ENCODE measurements around the gene FBLL1. TPM values are rescaled to one million over a fixed set of nuclear protein-coding genes. Genes with fewer than 3 reads are reported as not detected.

FBLL1 gene
- total and polyA plus RNA-seq, 9 of the 15 experiments (the other 6 are each of a cell fraction or from before 2014, with no cell fraction given), result not detected

DNA sequence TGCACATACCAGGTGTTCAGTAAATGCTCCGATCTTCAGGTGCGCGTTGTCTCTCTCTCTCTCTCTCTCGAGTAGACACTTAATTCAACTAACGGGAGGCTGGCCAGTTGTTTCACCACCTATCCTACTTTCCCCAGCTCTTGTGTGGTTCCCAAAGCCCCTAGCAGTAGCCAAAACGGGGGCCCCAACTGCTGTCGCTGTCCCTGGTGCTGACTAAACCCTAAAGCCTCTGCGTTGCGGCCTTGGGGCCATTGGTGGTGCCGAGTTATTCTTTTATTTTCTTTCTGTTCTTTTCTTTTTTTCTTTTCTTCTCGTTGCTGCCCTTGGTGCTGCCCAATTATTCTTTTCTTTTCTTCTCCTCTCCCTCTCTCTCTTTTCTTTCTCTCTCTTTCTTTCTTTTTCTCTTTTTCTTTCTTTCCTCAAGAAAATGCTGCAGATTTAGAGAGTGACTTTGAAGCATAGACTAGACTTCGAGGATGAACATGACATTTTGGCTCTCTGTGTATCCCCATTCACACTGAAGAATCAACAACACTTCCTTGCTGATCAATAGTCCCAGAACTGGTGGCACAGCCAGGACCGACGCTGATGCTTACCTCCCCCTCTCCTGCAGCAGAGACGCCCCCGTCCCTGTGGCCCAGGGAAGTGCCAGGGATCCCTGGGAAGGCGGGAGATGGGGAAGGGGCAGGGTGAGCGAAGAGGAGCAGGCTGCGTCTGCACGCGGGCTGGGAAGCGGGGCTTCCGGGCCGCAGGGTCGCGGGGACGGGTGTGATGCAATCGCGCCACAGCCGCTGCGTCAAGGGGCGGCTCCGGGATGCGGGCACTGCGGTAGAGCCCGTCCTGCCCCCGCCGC lies at the start of gene FBLL1 (continued):
- TF ChIP-seq RBM14 (IDR thresholded peaks at IDR 0.05; ENCODE audit: borderline replicate concordance, insufficient read depth, low read depth, low read length) (no peak), REST (IDR thresholded peaks at IDR 0.05; ENCODE audit: borderline replicate concordance) (peak; percentile 98), REST (CRISPR knock-in tag; IDR thresholded peaks at IDR 0.05; ENCODE audit: low read depth) (peak; percentile 92), ZBTB8A (IDR thresholded peaks at IDR 0.05; ENCODE audit: partially characterized antibody) (no peak), ZFX (CRISPR knock-in tag; IDR thresholded peaks at IDR 0.05) (0 out of 2 replicates have a peak, but pooled peaks have one; percentile 14), ZBTB7A (IDR thresholded peaks at IDR 0.05; ENCODE audit: borderline replicate concordance, control insufficient read depth, low read depth, low read length) (peak; percentile 60; the same call in 1 of the 2 replicates), MIER1 (IDR thresholded peaks at IDR 0.05; ENCODE audit: low read depth) (peak; percentile 97), NCOA1 (IDR thresholded peaks at IDR 0.05; ENCODE audit: low read depth) (0 out of 2 replicates have a peak, but pooled peaks have one; percentile 28), SIN3B (IDR thresholded peaks at IDR 0.05; ENCODE audit: low read depth) (no peak), ZNF511 (CRISPR knock-in tag; IDR thresholded peaks at IDR 0.05) (peak; percentile 75; the same call in 1 of the 2 replicates), EHMT2 (IDR thresholded peaks at IDR 0.05) (peak; percentile 98)
- TF ChIP-seq, protein P1, sequence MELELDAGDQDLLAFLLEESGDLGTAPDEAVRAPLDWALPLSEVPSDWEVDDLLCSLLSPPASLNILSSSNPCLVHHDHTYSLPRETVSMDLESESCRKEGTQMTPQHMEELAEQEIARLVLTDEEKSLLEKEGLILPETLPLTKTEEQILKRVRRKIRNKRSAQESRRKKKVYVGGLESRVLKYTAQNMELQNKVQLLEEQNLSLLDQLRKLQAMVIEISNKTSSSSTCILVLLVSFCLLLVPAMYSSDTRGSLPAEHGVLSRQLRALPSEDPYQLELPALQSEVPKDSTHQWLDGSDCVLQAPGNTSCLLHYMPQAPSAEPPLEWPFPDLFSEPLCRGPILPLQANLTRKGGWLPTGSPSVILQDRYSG (tag; conservative IDR thresholded peaks at IDR 0.05; ENCODE audit: low read depth), result 0 out of 2 replicates have a peak, but pooled peaks have one; percentile 37

Data from K562 (cell line).